ENCODE data around the gene PCIF1.

The PCIF1 gene

DNA sequence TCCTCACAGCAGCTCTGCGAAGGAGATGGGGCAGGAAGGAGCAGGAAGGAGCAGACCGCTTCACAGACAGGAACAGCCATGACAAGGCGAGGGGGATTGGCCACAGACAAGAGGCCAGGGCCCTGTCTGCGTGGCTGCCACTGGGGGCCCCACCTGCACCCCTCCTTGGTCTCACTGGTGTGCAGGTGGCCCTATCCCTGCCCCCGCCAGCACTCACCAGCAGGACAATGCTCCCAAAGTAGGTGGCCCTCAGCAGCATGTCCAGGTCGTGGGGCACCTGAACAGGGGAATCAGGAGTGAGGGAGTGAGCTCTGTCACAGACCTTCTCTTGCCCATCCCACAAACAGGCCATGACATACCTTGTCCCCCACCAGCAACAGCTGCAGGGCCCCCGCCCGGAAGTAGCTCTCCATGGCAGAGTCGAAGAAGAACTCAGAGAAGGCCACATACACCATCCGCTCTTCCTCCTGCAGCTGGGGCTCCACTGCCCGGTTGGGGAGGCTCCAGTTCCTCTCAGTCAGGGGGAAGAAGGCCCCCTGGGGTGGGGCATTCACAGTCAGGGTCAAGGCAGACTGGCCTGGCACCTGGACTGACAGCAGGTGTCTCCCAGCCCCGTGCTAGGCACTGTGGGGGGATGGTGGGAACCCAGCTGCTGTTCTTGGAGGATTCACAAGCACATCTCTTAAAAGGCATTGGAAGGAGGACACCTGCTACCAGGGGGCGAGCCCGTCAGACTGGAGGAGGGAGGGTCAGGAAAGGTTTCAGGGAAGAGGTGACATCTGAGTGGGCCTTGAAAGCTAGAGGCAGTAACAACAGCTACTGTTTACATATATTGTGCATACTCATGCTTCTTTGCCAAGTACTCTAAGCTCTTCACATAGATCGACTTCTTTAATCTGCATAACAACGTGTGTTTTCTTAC is 29.6 kb upstream of the PCIF1 start:
- no peak for DNase-seq (ENCODE audit: low read depth)

DNA sequence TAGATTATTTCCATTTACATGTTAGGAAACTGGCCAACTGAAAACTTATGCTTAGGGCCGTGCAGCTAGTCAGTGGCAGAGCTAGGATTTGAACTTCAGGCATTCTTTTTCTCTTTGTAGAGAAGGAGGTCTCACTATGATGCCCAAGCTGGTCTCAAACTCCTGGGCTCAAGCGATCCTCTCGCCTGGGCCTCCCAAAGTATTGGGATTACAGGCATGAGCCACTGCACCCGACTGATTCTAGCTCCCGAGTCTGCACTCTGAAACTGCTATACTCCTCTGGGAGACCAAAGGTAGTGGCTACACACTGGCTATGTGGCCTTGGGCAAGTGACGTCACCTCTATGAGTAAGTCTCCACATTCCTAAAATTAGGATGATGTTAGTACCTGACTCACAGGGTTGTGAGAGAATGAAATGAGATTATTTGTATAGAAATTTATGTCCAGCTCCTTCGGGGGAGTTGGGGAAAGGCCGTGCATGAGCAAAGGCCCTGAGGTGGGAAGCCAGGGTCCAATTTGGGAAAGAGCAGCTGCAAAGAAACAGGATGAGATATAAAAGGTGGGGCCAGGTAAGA is 28.9 kb upstream of the PCIF1 start:
- DNase-seq (ENCODE audit: low read depth): peak; percentile 91

DNA sequence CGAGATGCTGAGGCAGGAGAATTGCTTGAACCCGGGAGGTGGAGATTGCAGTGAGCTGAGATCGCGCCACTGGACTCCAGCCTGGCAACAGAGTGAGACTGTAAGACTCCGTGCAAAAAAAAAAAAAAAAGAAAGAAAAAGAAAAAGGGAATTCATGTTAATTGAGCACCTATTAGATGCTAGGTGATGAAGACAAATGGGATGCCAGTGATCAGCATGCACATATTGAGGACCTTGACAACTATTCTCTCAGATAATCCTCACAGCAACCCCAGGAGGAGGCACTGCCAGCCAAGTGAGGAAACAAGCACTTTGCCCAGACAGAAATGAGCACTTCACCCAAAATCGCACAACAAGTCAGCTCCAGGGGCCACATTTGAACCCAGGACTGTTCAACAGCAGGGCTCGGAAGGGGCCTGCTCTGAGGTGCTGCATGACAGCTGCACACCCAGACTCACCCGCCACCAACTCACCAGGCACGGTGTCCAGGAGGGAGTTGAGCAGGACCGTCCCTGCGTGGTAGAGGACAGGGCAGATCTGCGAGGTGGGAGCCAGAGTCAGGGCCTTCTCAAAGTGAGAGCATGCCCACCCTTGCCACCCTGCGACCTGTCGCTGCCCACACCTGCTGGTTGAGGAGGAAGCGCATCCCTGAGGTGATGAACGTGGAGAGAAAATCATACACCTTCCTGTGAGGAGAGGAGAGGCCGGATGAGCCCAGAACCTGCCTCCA is 27.1 kb upstream of the PCIF1 start:
- no peak for DNase-seq (ENCODE audit: low read depth)

DNA sequence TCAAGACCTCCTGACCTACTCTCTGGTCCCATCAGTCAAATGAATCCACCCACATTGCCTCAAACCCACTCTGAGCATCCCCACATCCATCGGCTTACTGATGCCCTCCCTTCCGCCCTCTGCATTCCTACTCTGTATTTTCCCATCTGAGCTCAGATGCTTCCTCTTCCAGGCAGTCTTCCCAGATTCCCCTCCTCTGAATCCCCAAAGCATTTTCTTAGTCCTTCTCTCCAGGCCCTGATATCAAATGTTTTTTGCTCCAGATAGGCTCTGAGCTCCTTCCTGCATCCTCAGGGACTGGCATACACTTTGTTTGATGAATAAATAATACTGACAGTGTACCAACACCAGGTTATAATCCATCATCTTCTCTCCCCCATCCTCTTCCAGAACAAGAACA is 26.4 kb upstream of the PCIF1 start:
- DNase-seq (ENCODE audit: low read depth): no peak

DNA sequence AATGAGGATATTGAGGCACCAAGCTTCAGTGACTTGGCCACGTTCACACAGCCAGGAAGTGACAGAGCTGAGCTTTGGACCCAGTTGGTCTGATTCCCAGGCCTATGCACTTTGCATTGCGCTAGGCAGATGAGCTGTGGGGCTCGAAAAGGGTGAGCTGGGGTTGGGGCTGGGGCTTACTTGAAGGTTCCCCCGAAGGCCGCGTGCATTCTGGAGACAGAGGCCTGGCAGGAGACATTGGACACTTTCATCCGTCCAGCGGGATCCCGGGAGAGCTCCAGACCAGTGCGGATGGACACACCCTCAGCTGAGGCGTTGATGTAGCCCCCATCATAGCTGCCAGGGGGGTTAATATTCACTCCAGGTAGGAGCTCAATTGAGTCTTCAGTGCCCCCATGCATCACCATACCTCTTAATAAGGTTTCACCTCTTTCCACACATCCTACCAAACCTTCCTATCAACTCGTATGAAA is 25.1 kb upstream of the PCIF1 start:
- no peak for DNase-seq (ENCODE audit: low read depth)

DNA sequence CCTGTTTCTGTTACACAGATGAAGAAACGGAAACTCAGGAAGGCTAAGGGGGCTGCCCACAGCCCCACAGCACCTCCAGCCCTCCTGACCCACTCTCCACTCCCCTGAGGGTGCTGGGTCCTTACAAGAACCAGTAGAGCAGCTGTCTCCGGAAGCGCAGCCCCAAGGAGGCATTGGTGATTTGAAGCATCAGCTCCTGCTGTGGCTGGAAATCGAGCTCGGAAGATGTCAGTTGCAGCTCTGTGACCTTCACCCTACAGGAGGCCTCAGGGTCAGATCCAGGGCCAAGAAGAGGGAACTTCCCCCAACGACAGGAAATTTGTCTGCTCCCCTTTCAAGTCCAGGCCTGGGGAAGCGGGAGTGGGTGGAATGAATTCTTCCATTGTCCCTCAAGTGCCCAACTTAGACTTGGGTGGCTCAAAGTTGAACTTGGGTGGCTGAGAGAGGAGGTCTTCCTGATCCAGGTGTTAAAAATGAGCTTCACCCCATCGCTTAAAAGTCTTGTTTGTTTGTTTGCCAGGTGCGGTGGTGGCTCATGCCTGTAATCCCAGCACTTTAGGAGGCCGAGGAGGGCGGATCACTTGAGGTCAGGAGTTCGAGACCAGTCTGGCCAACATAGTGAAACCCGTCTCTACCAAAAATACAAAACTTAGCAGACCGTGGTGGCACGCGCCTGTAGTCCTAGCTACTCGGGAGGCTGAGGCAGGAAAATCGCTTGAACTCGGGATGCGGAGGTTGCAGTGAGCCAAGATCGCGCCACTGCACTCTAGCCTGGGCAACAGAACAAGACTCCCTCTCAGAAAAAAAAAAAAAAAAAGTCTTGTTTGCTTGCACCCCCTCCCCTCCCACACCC is 24.4 kb upstream of the PCIF1 start:
- no peak for DNase-seq (ENCODE audit: low read depth)

DNA sequence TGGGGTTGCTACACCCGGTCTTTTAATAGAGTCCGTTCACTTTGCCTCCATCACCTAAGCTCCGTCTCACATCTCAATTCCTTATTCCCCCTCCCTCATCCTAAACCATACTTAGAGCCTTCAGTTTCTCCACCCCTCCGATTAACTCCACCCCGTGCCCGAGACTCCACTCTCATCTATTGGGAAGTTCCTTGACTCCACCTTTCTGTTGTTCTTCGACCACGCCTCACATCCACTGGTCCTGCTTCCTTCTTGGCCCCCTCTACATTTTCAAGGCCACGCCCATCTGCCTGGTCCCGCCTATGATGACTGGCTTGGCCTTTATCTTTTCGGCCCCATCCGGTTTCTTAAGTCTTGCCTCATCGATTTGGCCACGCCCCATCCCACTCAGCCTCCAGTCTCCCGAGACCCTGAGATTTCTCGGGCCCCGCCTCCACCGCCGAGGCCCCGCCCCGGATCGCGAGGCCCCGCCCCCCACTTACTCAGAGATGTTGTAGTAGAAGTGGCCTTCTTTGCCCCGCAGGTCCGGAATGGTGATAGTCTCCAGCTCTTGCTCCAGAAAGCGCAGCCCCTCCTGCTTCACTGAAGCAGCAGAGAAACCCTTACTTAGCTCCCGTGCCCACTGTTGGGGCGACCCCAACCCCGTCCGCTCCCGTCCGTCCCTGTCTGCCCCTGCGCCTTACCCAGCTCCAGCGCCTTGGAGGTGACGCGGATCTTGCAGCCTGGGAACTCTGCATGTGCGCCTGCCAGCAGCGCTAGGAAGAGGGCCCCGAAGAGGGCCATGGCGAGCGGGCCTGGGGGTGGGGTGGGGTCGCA is 23.6 kb upstream of the PCIF1 start:
- DNase-seq (ENCODE audit: low read depth): no peak

DNA sequence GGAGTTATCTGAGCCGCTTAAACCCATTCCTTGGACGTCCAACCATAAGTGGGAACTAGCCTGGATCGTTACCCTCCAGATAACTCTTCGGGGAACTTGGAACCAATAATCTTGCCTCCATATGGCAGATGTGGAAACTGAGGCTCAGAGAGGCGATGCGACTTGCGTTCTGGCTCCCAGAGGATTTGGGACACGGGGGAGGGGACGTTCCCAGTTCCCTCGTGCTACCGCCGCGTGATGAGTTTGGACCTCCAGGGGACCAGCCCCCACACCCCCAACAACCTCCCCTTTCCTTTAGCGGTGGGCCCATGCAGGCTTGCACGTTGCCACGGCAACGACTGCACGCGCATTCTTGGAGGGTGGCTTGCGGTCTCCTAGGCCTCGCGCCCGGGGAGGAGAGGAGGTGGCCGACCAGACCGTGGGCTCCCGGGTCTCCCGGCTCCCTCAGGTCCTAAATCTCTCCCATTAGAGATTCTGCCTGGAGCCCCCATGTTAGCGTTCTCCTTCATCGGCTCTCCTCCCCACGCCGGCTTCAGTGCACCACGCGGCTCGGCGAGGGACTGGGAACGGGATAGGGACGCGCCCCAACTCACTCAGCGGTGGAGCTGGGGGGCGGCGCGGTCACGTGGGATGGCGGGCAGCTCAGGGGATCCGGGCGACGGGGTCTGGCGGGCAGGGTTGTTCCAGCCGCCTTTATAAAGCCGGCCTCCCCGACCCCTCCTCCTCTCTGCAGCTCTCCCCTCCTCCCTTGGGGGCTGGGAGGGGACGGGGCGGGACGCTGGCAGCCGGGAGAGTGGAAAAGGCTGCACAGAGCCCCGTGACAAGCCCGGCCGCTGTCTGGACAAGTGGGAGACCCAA is 22.8 kb upstream of the PCIF1 start, which contains the start of gene PLTP:
TSS of gene PLTP (minus strand) at position 670 of the 858 bp plus-strand sequence. CDS start 703 bp downstream, outside the sequence.
- no peak for DNase-seq (ENCODE audit: low read depth)

DNA sequence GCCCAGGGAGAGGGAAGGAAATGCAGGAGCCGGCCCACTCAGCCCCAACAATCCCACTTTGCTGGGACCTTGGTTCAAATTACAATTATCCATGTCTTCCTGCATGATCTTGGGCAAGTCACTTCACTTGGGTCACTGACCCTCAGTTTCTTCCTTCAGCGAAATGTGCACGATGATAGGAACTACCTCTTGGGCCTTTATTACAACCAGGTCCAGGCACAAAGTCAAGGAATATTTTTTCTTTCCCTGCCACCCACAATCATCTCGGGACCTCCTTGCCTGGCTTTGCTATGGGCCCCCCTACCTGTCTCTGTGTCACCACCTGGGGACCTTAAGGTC is 22.2 kb upstream of the PCIF1 start:
- DNase-seq (ENCODE audit: low read depth): no peak

DNA sequence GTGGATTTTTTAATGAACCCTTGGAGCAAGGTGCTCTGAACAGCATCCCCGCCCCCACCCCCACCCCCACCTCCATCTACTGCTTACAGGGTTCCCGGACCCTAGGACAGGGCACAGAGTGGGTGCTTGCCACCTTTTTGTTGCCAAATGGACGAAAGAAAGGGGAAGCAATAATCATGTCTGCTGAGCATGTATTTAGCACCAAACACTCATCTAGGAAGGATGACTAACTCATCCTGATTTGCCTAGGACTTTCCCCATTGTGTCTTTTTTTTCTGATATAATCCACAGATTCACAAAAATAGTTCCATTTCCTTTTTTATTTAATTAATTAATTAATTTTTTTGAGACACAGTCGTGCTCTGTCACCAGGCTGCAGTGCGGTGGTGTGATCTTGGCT is 21.4 kb upstream of the PCIF1 start:
- DNase-seq (ENCODE audit: low read depth): no peak

DNA sequence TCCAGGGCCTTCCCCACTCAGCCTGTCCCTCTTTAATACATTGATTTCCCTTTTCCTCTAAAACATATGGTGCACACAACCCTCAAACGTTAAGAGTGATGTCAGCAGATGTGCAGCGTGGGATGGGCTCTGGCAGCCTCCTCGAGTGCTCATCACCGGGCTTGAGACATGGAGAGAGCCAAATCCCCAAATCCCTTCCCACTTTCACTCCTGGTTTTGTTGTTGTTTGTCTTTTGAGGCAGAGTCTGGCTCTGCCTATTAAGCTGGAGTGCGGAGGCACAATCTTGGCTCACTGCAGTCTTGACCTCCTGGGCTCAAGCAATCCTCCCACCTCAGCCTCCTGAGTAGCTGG is 16.7 kb upstream of the PCIF1 start:
- DNase-seq (ENCODE audit: low read depth): no peak

DNA sequence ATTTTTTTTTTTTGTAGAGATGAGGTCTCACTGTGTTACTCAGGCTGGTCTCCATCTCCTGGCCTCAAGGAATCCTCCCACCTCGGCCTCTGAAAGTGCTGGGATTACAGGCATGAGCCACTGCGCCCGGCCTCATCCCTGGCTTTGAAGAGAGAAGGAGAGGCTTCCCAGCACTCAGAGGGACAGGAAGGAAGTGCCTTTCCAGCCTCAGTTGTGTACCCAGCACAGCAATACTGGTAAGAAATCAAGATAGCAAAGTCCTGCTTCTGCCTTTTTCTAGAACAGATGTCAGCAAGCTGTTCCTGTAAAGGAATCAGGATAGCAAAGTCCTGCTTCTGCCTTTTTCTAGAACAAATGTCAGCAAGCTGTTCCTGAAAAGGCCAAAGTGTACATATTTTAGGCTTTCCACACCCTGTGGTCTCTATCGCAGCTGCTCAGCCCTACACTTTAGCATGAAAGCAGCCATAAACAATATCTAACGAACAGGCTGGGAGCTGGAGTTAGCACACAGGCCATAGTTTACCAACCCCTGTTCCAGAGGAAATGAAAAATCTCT is 16.2 kb upstream of the PCIF1 start:
- DNase-seq (ENCODE audit: low read depth): no peak

DNA sequence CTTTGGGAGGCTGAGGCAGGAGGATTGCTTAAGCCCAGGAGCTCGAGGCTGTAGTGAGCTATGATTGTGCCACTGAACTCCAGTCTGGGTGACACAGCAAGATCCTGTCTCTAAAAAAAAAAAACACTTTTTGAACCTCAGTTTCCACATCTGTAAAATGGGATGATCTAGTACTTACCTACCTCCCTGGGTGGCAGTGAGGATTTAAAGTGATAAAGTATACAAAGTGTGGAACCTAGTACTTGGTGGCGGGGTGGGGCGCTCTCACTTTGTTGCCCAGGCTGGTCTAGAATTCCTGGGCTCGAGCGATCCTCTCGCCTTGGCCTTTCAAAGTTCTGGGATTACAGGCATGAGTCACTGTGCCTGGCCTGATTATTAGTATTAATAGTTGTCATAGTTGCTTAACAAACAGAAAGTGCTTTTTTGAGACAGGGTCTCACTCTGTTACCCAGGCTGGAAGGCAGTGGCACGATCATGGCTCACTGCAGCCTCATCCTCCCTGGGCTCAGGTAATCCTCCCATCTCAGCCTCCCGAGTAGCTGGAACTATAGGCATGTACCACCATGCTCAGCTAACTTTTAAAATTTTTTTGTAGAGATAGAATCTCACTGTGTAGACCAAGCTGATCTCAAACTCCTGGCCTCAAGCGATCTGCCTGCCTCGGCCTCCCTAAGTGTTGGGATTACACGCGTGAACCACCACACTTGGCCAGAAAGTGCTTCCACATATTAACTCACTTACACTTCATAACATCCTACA is 15.5 kb upstream of the PCIF1 start:
- no peak for DNase-seq (ENCODE audit: low read depth)

DNA sequence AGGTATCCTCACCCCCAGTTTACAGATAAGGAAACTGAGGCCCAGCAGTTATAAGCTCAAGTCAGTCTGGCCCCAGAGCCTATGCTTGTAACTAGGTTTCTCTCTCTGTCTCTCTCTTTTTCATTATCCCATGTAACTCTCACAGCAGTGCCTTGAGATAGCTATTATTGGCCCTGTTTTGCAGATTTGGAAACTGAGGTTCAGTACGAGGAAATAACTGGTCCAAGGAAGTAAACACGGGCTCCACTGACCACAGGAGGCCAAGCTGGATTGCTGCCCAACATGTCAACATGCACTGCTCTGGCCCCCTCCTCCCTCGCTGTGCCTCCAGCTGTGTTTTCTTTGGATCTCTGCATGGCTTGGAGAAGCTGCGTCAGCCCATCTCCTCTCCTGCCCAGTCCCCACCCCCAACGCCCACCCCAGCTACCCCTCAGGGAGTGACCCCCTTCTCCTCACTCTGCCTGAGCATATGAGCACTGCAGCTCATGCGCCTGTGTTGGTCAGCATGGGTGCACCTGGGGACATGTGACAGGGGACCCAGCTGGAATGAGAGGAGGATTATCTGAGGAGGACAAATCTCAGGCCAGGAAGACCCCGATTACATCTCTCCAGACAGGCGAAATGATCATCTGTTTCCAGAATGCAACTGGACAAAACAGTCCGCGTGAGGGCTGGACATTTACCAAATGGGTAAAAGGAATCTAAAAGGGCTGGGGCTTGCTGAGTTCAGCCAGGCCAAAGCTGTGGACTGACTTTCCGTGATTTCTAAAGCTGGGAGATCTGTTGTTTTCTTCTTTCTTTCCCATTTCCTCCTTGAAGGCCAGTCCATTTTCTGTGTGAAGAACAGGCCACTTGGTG is 14.7 kb upstream of the PCIF1 start:
- no peak for DNase-seq (ENCODE audit: low read depth)

DNA sequence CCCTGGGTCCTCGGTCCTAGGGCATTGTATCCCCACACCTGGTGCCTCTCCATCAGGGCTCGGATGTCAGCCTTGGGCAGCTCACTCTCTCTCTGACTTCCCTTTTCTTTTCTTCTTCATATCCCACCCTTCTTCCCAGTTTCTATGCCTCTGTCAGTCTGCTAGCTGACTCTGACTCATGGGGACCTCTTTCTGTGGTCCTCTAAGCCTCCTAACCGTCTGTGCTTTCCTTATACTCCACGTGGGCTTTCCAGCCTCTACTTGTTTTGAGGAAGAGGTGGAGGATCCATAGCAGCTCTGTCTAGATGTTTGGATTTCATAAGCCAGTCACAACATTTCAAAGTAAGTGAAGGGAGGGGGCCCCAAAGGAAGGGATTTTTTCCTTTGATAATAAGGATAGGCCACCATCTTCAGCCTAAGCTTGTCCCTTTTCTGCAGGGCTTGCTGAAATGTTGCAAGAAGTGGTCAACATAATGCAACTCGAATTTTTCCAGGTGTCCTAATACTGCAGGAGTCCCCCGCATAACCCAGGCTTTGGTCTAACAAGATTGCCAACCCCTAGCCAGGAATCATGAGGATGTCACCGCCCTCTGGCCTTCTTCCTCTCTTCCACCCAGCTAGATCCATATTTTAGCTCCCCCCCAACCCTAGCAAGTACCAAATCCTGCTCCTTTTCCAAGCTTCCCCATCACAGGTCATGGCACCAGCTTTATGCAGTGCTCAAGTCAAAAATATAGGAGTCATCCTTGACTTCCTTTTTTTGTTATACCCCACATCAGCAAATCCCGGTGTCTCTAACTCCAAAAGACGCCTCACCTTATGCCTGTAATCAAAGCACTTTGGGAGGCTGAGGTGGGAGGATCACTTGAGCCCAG is 13.8 kb upstream of the PCIF1 start:
- no peak for DNase-seq (ENCODE audit: low read depth)

DNA sequence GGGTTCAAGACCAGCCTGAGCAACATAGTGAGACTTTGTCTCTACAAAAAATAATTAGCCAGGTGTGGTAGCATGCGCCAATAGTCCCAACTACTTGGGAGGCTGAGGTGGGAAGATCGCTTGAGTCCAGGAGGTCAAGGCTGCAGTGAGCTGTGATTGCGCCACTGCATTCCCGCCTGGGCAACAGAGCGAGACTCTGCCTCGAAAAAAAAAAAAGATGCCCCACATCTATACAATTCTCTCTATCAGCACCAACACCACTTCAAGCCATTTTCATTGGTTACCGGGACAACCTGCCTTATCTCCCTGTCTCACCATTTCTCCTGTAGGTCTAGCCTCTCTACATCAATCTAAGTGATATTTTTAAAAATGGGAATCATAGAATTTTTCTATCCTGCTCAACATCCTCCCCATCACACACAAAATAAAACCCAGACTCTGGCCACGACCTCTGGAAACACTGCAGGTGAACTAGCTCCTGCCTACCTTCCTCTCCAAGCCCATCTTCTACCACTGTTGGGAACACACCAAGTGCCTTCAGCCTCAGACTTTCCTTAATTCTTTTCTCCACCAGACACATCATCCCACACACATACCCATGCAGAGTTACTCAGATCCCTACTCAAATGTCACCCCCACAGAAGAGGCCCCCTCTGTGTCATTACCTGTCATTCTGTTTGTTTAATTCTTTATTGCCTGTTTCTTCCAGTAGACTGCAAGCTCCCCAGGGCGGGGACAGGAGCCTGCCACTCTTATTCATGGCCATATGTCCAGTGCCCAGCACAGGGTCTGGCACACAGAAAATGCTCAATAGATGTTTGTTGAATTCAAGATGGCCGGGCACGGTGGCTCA is 12.9 kb upstream of the PCIF1 start:
- no peak for DNase-seq (ENCODE audit: low read depth)
